ENCODE measurements around the gene DDX23. TPM values are rescaled to one million over a fixed set of nuclear protein-coding genes. Genes with fewer than 3 reads are reported as not detected.
"Not testable (repeated sequence)": the region's sequence is repeated elsewhere in the genome, so short reads cannot be mapped to it uniquely, and the experiment has no call there.

Gene DDX23
- total and polyA plus RNA-seq, 12 donors, result 39.0 to 85.4 (median 66.4) TPM

DNA sequence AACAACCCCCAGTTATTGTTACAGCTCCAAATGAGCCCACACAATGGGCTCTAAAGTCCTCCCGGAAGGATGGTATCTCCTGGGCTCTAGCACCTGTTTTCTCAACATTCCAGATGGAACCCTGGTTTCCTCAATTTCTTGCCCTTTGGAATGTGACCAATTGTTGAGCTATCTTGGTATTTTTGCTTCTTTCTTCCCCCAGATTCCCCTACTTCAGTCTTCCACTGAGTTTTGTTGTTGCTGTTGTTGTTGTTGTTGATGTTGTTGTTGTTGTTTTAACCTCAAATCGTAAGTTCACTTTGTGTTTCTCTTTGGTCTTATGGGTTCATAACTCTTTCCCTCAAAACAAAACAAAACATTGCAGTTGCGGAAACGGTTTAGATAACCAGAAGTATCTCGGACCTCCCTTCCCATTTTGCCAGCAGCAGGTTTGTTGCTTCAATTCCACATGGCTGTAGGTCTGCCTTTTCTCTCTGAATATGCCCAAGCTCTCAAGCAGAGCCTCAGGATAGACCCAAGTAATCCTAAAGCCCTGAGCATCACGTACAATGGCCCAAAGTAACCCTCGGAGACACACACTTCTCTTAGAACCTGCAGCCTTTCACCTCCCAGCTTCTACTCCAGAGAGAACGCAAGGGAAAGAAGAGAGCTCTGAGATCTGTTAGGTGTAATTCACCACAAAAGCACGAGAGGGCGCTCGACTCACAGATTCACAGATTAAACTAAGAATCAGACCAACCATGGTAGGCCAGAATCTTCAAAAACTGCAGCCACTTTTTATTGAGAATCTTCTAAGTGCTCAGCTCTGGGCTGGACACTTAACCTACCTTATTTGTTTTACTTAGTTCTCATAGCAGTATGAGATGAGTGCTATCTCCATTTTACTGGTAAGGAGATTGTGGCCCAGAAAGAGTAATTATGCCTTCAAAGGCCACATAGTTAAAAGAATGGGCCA is 1.0 kb upstream of the DDX23 start:
- WGBS, 4 donors, result 1 to 2% (median 1%) methylated on average over 11 of the region's 11 CpGs
- Histone ChIP-seq H3K36me3 (replicated peaks in 1 of 2) (no peaks in the 10 kb centered on the region), H3K9me3 (replicated peaks in 1 of 3) (no peaks in the 10 kb centered on the region), H3K27ac (peak overlapping the region; percentile 9 to 88 (median 65)), H3K4me3 (peak overlapping the region in 2 of 4 donors; percentile 10 to 84), H3K27me3 (no peaks in the 10 kb centered on the region), H3K4me1 (replicated peaks in 1 of 2) (peaks cover 13 to 17% of the 10 kb centered on the region in 2 donors)
- DNase-seq, result peak; percentile 83 to 98 (median 92)
- no peak for TF ChIP-seq POLR2A (IDR thresholded peaks at IDR 0.05)
- TF ChIP-seq, protein P1, sequence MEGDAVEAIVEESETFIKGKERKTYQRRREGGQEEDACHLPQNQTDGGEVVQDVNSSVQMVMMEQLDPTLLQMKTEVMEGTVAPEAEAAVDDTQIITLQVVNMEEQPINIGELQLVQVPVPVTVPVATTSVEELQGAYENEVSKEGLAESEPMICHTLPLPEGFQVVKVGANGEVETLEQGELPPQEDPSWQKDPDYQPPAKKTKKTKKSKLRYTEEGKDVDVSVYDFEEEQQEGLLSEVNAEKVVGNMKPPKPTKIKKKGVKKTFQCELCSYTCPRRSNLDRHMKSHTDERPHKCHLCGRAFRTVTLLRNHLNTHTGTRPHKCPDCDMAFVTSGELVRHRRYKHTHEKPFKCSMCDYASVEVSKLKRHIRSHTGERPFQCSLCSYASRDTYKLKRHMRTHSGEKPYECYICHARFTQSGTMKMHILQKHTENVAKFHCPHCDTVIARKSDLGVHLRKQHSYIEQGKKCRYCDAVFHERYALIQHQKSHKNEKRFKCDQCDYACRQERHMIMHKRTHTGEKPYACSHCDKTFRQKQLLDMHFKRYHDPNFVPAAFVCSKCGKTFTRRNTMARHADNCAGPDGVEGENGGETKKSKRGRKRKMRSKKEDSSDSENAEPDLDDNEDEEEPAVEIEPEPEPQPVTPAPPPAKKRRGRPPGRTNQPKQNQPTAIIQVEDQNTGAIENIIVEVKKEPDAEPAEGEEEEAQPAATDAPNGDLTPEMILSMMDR (IDR thresholded peaks at IDR 0.05), result peak; percentile 83 to 96 (median 93)
- intact Hi-C loops (cut with DNase I), result loop anchor here in 1 of 2 donors (5.0 kb wide), 1 partner anchor 34 kb away; no protein-coding TSS in a partner anchor

DNA sequence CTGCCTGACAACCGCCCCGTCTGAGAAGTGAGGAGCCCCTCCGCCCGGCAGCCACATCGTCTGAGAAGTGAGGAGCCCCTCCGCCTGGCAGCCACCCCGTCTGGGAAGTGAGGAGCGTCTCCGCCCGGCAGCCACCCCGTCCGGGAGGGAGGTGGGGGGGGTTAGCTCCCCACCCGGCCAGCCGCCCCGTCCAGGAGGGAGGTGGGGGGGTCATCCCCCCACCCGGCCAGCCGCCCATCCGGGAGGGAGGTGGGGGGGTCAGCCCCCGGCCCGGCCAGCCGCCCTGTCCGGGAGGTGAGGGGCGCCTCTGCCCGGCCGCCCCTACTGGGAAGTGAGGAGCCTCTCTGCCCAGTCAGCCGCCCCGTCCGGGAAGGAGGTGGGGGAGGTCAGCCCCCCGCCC is 9.9 kb downstream of the DDX23 start:
- H3K9me3 ChIP-seq (replicated peaks in 1 of 3); H3K27me3 ChIP-seq; H3K4me1 ChIP-seq (replicated peaks in 1 of 2); H3K27ac ChIP-seq; H3K4me3 ChIP-seq; DNase-seq; intact Hi-C loops (cut with DNase I): not testable (repeated sequence)
- WGBS, 4 donors, result 95 to 96% methylated on average over 19 to 29 of the region's 29 CpGs; no CpG with 5 or more reads in 2 of the 4 donors
- H3K36me3 ChIP-seq (replicated peaks in 1 of 2), result peaks cover 0 to 74% of the 10 kb centered on the region in 2 donors

DNA sequence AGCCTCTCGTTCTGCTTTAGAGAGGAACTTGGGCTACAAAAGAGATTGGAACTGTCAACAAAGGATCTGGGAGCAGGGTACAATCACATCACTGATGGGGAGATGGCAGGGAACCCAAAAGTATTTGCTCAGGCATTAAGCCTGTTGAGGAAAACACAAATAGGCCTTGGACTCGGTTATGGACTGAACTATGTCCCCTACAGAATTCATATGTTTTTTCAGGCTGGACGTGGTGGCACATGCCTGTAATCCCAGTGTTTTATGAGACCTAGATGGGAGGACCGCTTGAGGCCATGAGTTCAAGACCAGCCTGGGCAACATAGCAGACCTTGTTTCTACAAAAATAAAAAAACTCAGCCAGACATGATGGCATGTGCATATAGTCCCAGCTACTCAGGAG is 13.9 kb downstream of the DDX23 start:
- Histone ChIP-seq H3K9me3 (replicated peaks in 1 of 3) (no peaks in the 10 kb centered on the region), H3K27ac (no peak overlapping the region), H3K27me3 (no peaks in the 10 kb centered on the region), H3K36me3 (replicated peaks in 1 of 2) (peaks cover 0 to 81% of the 10 kb centered on the region in 2 donors), H3K4me1 (replicated peaks in 1 of 2) (no peaks in the 10 kb centered on the region), H3K4me3 (no peak overlapping the region)
- 88 to 94% (median 90%) methylated on average over 4 of the region's 4 CpGs for WGBS, 4 donors
- DNase-seq, result no peak
- TF ChIP-seq POLR2A (IDR thresholded peaks at IDR 0.05), result no peak
- TF ChIP-seq, protein P1 (IDR thresholded peaks at IDR 0.05), result no peak
- intact Hi-C loops (cut with DNase I), result no loop called here

DNA sequence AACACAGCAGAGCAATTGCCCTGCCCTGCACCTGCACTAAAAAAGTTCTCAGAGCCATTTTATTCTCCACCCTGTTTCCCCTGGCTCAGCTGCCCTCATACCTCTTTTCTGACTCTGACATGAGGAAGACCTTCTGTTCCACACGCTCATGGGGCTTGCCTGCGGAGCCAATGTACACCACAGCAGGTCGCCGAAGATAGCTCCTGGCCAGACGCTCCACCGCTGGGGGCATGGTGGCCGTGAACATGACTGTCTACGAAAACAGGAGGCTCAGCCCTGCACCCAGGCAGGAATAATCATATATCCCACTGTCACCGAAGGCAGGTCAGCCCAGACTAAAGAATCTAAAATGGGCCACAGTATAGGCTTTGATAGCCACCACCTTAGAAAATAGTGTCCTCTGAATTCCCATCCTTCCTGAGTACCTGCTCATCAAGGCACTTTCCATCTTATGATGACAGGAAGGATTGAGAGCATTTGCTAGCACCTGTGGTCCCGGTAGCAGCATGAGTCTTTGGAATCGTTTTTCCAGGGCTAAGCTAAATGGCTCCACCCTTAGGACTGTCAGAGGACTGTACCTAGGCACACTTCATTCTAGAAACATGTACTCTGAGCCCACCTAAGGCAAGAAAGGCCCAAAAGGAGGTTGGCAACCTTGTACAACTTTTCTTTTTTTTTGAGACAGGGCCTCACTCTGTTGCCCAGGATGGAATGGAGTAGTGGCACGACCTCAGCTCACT is 19.5 kb downstream of the DDX23 start:
- Histone ChIP-seq H3K4me3 (no peak overlapping the region), H3K27ac (no peak overlapping the region), H3K27me3 (no peaks in the 10 kb centered on the region), H3K9me3 (replicated peaks in 1 of 3) (no peaks in the 10 kb centered on the region), H3K36me3 (replicated peaks in 1 of 2) (peaks cover 0 to 93% of the 10 kb centered on the region in 2 donors), H3K4me1 (replicated peaks in 1 of 2) (no peaks in the 10 kb centered on the region)
- DNase-seq, result no peak
- intact Hi-C loops (cut with DNase I), result no loop called here
- 85 to 91% (median 89%) methylated on average over 11 to 12 of the region's 12 CpGs for WGBS, 4 donors
- TF ChIP-seq, protein P1 (IDR thresholded peaks at IDR 0.05), result no peak
- TF ChIP-seq POLR2A (IDR thresholded peaks at IDR 0.05), result no peak
